C4-2B (cell line): Measurements from ENCODE around the gene ITGB1BP1.
"Not testable (repeated sequence)": the region's sequence is repeated elsewhere in the genome, so short reads cannot be mapped to it uniquely, and the experiment has no call there.

Source experiments
- H3K27ac ChIP-seq: fragments of 450-650 bp; 2 replicates; pipeline ENCODE4 v1.5.1; 2017
- ZFX ChIP-seq: fragments of 450-650 bp; IDR thresholded peaks from 2 replicates; pipeline ENCODE4 v1.6.1; 2017
- TF ChIP-seq, protein P1 (sequence below): fragments of 450-650 bp; conservative IDR thresholded peaks from 2 replicates; pipeline ENCODE4 v1.5.1; 2017; ENCODE audit warnings: mild to moderate bottlenecking

Gene ITGB1BP1

DNA sequence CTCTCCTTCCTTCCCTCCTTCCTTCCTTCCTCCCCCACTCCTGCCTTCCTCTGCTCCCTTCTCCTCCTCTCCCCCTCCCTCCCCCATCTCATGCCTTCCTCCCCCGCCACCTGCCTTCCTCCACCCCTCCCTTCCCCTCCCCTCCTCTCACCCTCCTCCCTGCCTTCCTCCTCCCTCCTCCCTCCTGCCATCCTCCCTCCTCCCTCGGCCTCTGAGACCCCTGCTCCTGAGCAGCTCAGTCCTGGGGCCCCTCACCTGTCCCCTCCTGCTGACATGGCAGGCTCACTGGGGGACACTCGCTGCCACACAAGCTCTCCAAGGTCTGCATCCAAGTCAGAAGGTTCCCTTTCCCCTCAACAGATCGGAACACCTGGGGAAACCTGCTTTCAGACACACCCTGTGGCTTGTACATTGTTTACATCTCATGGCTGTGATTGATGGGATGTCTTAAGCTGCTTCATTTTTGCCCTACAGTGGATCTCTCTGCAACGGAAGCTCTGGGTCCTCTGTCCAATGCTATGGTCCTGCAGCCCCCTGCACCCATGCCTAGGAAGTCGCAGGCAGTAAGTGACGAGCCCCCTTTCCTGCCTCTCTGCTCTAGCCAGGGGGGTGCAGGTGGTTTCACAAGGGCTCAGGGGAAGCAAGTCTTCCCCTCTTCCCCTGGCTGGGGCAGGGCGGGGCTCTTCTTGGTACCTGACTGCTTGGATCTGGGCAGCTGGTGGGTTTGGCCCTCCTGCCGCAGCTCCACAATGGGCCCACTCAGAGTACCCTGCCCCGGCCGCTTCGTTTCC, 22.9 kb downstream of the ITGB1BP1 start:
- no peak overlapping the region for H3K27ac ChIP-seq
- TF ChIP-seq ZFX = no peak

- no peak overlapping the region for H3K27ac ChIP-seq
- TF ChIP-seq, protein P1, sequence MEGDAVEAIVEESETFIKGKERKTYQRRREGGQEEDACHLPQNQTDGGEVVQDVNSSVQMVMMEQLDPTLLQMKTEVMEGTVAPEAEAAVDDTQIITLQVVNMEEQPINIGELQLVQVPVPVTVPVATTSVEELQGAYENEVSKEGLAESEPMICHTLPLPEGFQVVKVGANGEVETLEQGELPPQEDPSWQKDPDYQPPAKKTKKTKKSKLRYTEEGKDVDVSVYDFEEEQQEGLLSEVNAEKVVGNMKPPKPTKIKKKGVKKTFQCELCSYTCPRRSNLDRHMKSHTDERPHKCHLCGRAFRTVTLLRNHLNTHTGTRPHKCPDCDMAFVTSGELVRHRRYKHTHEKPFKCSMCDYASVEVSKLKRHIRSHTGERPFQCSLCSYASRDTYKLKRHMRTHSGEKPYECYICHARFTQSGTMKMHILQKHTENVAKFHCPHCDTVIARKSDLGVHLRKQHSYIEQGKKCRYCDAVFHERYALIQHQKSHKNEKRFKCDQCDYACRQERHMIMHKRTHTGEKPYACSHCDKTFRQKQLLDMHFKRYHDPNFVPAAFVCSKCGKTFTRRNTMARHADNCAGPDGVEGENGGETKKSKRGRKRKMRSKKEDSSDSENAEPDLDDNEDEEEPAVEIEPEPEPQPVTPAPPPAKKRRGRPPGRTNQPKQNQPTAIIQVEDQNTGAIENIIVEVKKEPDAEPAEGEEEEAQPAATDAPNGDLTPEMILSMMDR = no peak
- TF ChIP-seq ZFX = no peak
Measured at GRCh38 chr2:9398881-9399780, 24.2 kb downstream of the ITGB1BP1 start.

GRCh38 chr2:9398251-9398650, 25.1 kb downstream of the ITGB1BP1 start:
- H3K27ac ChIP-seq = not testable (repeated sequence)

GRCh38 chr2:9397201-9397600, 26.1 kb downstream of the ITGB1BP1 start:
- no peak for TF ChIP-seq ZFX
- TF ChIP-seq, protein P1 = no peak
- H3K27ac ChIP-seq = no peak overlapping the region

DNA sequence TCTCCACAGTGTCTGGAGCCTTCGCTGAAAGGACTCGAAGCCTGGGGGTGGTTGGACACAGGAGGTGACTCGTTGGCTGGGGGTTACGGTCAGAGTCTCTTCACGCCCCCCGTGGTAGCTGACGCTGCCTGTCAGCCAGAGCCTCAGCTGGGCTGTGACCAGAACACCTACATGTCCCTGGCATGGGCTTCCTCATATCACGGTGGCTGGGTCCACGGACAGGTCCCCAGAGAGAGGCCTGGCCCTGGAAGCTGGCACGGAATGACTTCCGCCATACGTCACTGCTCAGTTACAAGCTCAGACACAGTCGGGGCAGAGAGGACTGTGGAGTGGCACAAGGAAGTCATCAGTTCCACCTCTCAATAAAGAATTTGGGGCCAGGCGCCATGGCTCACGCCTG, 28.5 kb downstream of the ITGB1BP1 start:
- no peak overlapping the region for H3K27ac ChIP-seq
- no peak for TF ChIP-seq ZFX
- TF ChIP-seq, protein P1 = no peak

DNA sequence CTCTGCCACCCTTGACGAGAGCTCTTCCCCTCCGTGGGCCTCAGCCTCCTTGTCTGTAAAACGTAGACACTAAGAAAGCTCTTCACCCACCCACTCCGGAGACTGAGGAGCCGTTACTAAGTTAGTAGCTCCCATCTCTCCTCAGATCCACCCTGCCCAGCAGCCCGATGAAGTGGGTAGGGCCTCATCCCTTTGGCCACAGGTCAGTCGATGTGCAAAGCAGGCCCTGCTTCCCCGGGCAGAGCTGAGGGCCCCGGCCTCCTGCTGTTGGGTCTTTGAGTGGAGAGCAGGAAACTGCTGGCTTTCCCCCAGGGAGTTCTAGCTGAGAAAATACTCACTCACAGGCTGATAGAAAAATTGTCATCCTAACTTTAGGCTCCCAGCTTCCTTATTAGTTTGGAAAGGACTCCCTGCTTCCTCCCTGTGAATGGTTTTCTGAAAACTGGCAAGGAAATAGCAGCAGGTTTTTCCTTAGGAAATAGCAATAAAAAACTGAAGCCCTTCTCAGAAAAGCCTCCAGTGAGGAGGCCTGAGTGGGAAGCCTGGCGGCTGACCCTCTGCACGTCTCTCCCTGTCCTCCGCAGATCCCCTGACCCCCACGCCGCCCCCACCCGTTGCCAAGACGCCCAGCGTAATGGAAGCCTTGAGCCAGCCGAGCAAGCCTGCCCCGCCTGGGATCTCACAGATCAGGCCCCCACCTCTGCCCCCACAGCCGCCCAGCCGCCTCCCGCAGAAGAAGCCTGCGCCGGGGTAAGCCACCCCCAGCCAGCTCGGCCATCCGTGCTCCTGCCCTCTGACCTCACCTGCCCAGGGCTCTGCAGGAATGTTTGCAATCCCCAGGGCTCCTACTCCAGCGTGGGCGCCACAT, 30.2 kb downstream of the ITGB1BP1 start:
- no peak overlapping the region for H3K27ac ChIP-seq
- TF ChIP-seq, protein P1 = no peak
- TF ChIP-seq ZFX = no peak

GRCh38 chr2:9391961-9392720, 31.2 kb downstream of the ITGB1BP1 start:
- TF ChIP-seq, protein P1 = no peak
- H3K27ac ChIP-seq = no peak overlapping the region
